Natural killer cell treated with Interleukin-12 subunit alpha and Interleukin-12 subunit beta and Interleukin-15 and Interleukin-18, amount 100 ng/mL, for 72 hours (primary cell): Measurements from ENCODE around the gene KCNK15. TPM values are rescaled to one million over a fixed set of nuclear protein-coding genes. Genes with fewer than 3 reads are reported as not detected.

ENCODE experiments used
- ATAC-seq, 2 donors: fragments of 150-1000 bp; cut with Tn5 transposase in 1 of 2; sonication (Bioruptor Pico), chemical (Tn5 transposase) in 1 of 2; 2 replicates each; pipeline ENCODE4 v1.10.0; 2021
- DNase-seq: peaks from one replicate; pipeline ENCODE4 v3.0.0; 2022; ENCODE audit warnings: low spot score
- H3K27ac Mint-ChIP-seq, 2 donors: 1 replicate in 1 of 2; 2 replicates in 1 of 2; pipeline ENCODE4 v1.8.0; 2022; ENCODE audit warnings: mixed read lengths in 2 of 2, mild to moderate bottlenecking in 1 of 2, moderate library complexity in 1 of 2
- H3K27me3 Mint-ChIP-seq, 2 donors: 1 replicate in 1 of 2; 2 replicates in 1 of 2; pipeline ENCODE4 v1.8.0; 2022; ENCODE audit warnings: mixed read lengths in 2 of 2
- H3K36me3 Mint-ChIP-seq: one replicate; pipeline ENCODE4 v1.8.0; 2022; ENCODE audit warnings: mixed read lengths
- H3K4me1 Mint-ChIP-seq, 2 donors: 1 replicate in 1 of 2; 2 replicates in 1 of 2; pipeline ENCODE4 v1.8.0; 2022; ENCODE audit warnings: low read depth in 2 of 2, mixed read lengths in 2 of 2, mild to moderate bottlenecking in 1 of 2
- H3K4me3 Mint-ChIP-seq: one replicate; pipeline ENCODE4 v1.8.0; 2022; ENCODE audit warnings: mixed read lengths
- H3K9me3 Mint-ChIP-seq: 2 replicates; pipeline ENCODE4 v1.8.0; 2022; ENCODE audit warnings: mixed read lengths
- total RNA-seq, 2 donors: library from RNA; stranded (reverse); gene quantifications; one replicate each; pipeline ENCODE4 v1.2.3, GENCODE V29; 2022

The KCNK15 gene
- total RNA-seq, 2 donors from 2014 or later = 0.28 to 0.50 TPM

- Mint-ChIP-seq H3K27me3 (peaks cover 9 to 18% of the 10 kb centered on the region in 2 donors), H3K27ac (no peak overlapping the region), H3K36me3 (no peaks in the 10 kb centered on the region), H3K4me3 (no peak overlapping the region), H3K9me3 (no peaks in the 10 kb centered on the region), H3K4me1 (peaks cover 0 to 7% of the 10 kb centered on the region in 2 donors)
- DNase-seq (no peak), ATAC-seq (peak in 1 of 2 donors; percentile 7)
Observed at GRCh38 chr20:44706301-44707017, 39.2 kb upstream of the KCNK15 start.

DNA sequence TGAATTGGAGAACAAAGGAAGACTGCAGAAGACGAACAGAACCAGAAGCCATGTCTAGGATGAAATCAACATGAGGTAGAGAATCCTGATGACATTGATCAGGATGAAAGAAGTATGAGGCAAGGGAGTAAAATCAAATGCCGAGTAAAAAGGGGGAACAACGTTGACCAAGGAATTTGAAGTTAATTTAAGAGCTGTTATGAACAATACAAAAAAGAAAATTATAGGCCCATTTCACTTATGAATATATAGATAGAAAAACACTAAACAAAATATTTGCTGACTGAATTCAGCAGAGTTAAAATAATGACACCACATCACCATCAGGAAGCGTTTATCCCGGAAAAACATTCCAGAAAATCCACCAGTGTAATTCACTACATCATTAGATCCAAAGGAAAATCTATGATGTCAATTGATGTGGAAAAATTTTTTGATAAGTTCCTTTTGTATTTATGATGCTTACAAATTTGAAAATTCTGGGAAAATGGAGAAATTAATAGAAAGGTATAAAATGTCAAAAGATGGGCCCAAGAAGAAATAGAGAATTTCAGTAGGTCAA is 38.6 kb upstream of the KCNK15 start:
- Mint-ChIP-seq H3K27ac (no peak overlapping the region), H3K27me3 (peaks cover 13 to 24% of the 10 kb centered on the region in 2 donors), H3K9me3 (no peaks in the 10 kb centered on the region), H3K36me3 (no peaks in the 10 kb centered on the region), H3K4me1 (peaks cover 0 to 9% of the 10 kb centered on the region in 2 donors), H3K4me3 (no peak overlapping the region)
- DNase-seq = no peak
- no peak for ATAC-seq

DNA sequence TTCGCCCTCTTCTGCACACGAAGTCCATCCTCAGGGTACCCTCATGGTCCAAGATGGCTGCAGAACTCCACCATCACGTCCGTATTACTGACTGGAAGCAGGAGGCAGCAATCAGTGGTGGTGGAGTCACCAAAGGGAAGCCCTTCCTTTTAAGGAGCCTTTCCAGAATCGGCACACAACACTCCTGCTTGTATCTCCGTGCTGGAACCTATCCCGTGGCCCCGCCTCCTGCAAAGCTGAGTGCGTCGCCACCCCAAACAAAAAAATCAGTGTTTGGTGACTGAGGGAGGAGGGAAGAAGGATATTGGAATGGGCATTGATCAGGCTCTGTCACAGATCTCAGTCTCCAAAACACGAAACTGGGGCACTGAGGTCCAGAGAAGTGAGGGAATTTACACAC is 36.3 kb upstream of the KCNK15 start:
- Mint-ChIP-seq H3K4me1 (peaks cover 0 to 2% of the 10 kb centered on the region in 2 donors), H3K9me3 (no peaks in the 10 kb centered on the region), H3K27ac (no peak overlapping the region), H3K27me3 (peaks cover 16 to 36% of the 10 kb centered on the region in 2 donors), H3K4me3 (no peak overlapping the region), H3K36me3 (no peaks in the 10 kb centered on the region)
- DNase-seq (no peak), ATAC-seq (no peak)

DNA sequence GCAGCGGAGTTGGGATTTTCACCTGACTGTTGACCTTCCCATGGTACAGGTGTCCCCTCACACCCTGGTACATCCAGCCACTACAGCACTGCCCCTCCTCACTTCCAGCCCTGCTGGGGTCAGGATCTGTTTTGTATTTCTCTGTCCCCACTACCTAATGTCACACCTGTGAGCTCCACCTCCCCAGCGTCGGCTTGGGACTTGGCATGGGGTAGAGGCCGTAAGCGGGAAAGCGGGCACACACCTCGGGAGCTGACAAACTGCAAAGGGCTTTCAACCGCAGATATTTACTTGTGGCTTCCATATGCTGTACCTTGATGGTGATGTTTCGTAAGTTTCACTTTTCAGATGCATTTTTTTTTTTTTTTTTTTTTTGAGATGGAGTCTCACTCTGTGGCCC is 35.9 kb upstream of the KCNK15 start:
- DNase-seq = no peak
- no peak for ATAC-seq
- Mint-ChIP-seq H3K36me3 (no peaks in the 10 kb centered on the region), H3K4me3 (no peak overlapping the region), H3K9me3 (no peaks in the 10 kb centered on the region), H3K27me3 (peaks cover 17 to 36% of the 10 kb centered on the region in 2 donors), H3K4me1 (peaks cover 0 to 2% of the 10 kb centered on the region in 2 donors), H3K27ac (no peak overlapping the region)

DNA sequence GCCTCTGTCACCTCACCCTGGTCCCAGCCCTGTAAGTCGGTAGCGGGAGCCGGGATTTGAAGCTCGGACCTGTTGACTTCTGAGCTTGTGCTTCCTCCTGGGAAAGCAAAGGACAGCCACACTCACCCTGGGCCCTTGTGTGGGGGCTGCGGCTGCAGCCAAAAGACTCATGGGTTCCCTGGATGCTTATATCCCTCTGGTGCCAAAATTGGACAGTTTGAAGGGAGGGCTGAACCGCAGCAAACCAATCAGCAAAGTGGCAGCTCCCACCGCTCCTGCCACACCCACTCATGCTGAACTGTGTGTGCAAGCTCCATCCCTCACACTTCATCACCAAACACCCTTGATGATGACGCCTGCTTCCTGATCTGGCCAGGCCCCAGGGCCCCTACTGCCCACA is 34.4 kb upstream of the KCNK15 start:
- Mint-ChIP-seq H3K9me3 (no peaks in the 10 kb centered on the region), H3K36me3 (no peaks in the 10 kb centered on the region), H3K4me1 (peaks cover 0 to 2% of the 10 kb centered on the region in 2 donors), H3K27me3 (peaks cover 14 to 28% of the 10 kb centered on the region in 2 donors), H3K27ac (no peak overlapping the region), H3K4me3 (no peak overlapping the region)
- DNase-seq = no peak
- ATAC-seq = no peak

DNA sequence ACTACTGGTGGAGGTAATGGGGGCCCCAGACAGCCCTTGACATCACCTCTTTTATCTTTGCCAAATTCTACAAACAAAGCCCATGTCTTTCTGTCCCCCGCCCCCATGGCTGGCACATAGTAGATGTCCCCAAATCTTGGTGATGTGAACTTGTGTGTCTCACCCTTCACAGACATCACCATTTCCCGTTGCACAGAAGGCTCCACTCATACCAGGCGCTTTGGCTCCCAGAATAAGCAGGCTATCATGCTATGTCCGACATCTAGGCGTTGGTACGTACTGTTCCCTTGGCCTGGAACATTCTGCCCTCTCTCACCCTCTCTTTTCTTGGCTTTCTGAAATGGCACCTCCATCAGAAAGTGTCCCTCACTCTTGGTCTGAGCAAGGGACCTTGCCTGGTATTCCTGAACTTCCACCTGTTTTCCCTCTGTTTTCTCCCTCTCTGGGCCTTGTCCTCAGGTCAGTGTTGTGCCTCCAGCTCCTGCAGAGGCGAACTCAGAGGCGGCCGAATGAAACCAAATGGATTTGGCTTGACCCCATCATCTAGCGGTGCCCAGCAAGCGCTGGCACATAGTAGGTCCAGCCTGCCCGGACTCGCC is 31.5 kb upstream of the KCNK15 start:
- no peaks in the 10 kb centered on the region for H3K9me3 Mint-ChIP-seq

GRCh38 chr20:44714701-44715498 is 30.8 kb upstream of the KCNK15 start, which contains the start of gene CCN5:
TSS of gene CCN5 (plus strand) at chr20:44715369. CDS start at chr20:44715391, 22 bp downstream.
- Mint-ChIP-seq H3K4me1 (peaks cover 0 to 2% of the 10 kb centered on the region in 2 donors), H3K27ac (no peak within 1 kb of the TSS), H3K27me3 (peaks cover 12 to 20% of the 10 kb centered on the region in 2 donors), H3K9me3 (no peaks in the 10 kb centered on the region), H3K4me3 (no peak within 1 kb of the TSS), H3K36me3 (no peaks in the 10 kb centered on the region)
- ATAC-seq (peak; percentile 6 to 11), DNase-seq (no peak)

More for the DNA sequence above, 31.5 kb upstream of the KCNK15 start:
- H3K27me3 Mint-ChIP-seq = peaks cover 12 to 20% of the 10 kb centered on the region in 2 donors
- DNase-seq = no peak
- no peak for ATAC-seq
- no peak overlapping the region for H3K4me3 Mint-ChIP-seq
- H3K27ac Mint-ChIP-seq = no peak overlapping the region
- peaks cover 0 to 2% of the 10 kb centered on the region in 2 donors for H3K4me1 Mint-ChIP-seq
- H3K36me3 Mint-ChIP-seq = no peaks in the 10 kb centered on the region

GRCh38 chr20:44715499-44716308 is 30.0 kb upstream of the KCNK15 start:
- ATAC-seq = no peak
- H3K4me3 Mint-ChIP-seq = no peak overlapping the region
- no peak overlapping the region for H3K27ac Mint-ChIP-seq
- peaks cover 16 to 20% of the 10 kb centered on the region in 2 donors for H3K27me3 Mint-ChIP-seq
- no peaks in the 10 kb centered on the region for H3K9me3 Mint-ChIP-seq
- H3K4me1 Mint-ChIP-seq = peaks cover 0 to 6% of the 10 kb centered on the region in 2 donors
- no peak for DNase-seq
- H3K36me3 Mint-ChIP-seq = no peaks in the 10 kb centered on the region

GRCh38 chr20:44716309-44717106 is 29.2 kb upstream of the KCNK15 start:
- peaks cover 0 to 7% of the 10 kb centered on the region in 2 donors for H3K4me1 Mint-ChIP-seq
- H3K36me3 Mint-ChIP-seq = no peaks in the 10 kb centered on the region
- H3K27me3 Mint-ChIP-seq = peaks cover 14 to 18% of the 10 kb centered on the region in 2 donors
- no peak overlapping the region for H3K27ac Mint-ChIP-seq
- DNase-seq (no peak), ATAC-seq (no peak)
- no peaks in the 10 kb centered on the region for H3K9me3 Mint-ChIP-seq
- H3K4me3 Mint-ChIP-seq = no peak overlapping the region

- DNase-seq = no peak
- Mint-ChIP-seq H3K9me3 (no peaks in the 10 kb centered on the region), H3K4me1 (peaks cover 4 to 11% of the 10 kb centered on the region in 2 donors), H3K27me3 (peaks cover 10 to 15% of the 10 kb centered on the region in 2 donors), H3K36me3 (no peaks in the 10 kb centered on the region), H3K27ac (no peak overlapping the region), H3K4me3 (no peak overlapping the region)
- ATAC-seq = no peak
Observed at GRCh38 chr20:44717986-44718385, 27.7 kb upstream of the KCNK15 start.

DNA sequence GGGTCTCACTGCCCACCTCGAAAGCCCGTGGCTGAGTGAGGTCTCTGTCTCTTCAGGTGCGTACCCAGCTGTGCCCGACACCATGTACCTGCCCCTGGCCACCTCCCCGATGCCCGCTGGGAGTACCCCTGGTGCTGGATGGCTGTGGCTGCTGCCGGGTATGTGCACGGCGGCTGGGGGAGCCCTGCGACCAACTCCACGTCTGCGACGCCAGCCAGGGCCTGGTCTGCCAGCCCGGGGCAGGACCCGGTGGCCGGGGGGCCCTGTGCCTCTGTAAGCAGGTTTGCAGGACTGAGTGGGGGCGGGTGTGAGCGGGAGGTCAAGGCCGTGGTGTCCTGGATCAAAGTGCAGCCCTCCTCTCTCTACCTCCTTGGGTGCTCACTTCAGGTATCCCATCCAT is 25.8 kb upstream of the KCNK15 start:
- Mint-ChIP-seq H3K27me3 (peaks cover 0 to 9% of the 10 kb centered on the region in 2 donors), H3K4me1 (peaks cover 5 to 15% of the 10 kb centered on the region in 2 donors), H3K36me3 (no peaks in the 10 kb centered on the region), H3K4me3 (no peak overlapping the region), H3K9me3 (no peaks in the 10 kb centered on the region), H3K27ac (no peak overlapping the region)
- ATAC-seq (peak in 1 of 2 donors; percentile 10), DNase-seq (no peak)

- DNase-seq = no peak
- H3K27me3 Mint-ChIP-seq = peaks cover 0 to 9% of the 10 kb centered on the region in 2 donors
- no peak for ATAC-seq
- no peak overlapping the region for H3K4me3 Mint-ChIP-seq
- peaks cover 5 to 15% of the 10 kb centered on the region in 2 donors for H3K4me1 Mint-ChIP-seq
- no peak overlapping the region for H3K27ac Mint-ChIP-seq
- no peaks in the 10 kb centered on the region for H3K9me3 Mint-ChIP-seq
- no peaks in the 10 kb centered on the region for H3K36me3 Mint-ChIP-seq
Observed at GRCh38 chr20:44720621-44720996, 25.1 kb upstream of the KCNK15 start.
